SK-N-SH treated with all-trans-retinoic acid at 6 μM for 48 hours (cell line): ENCODE results near the gene HIF1AN.

Experiments
- GLIS3 ChIP-seq: fragments of 250-450 bp; sonication (Bioruptor Pico); IDR thresholded peaks from 2 replicates; pipeline ENCODE4 v1.5.0; 2020; ENCODE audit warnings: mild to moderate bottlenecking, moderate library complexity
- OSR1 ChIP-seq: fragments of 250-450 bp; sonication (Bioruptor Pico); IDR thresholded peaks from 2 replicates; pipeline ENCODE4 v1.8.0; 2022; ENCODE audit warnings: moderate library complexity, mild to moderate bottlenecking, inconsistent platforms
- PATZ1 ChIP-seq: fragments of 250-450 bp; sonication (Bioruptor Pico); IDR thresholded peaks from 2 replicates; pipeline ENCODE4 v1.8.0; 2020; ENCODE audit warnings: mild to moderate bottlenecking, moderate library complexity, borderline replicate concordance
- TCF4 ChIP-seq: fragments of 250-450 bp; sonication (Bioruptor Pico); IDR thresholded peaks from 2 replicates; pipeline ENCODE4 v1.8.0; 2021; ENCODE audit warnings: mild to moderate bottlenecking, moderate library complexity, borderline replicate concordance

- TF ChIP-seq OSR1 (CRISPR knock-in tag) (no peak), GLIS3 (no peak), TCF4 (CRISPR knock-in tag) (no peak), PATZ1 (CRISPR knock-in tag) (no peak)
These were observed 28.4 kb upstream of the HIF1AN start for GRCh38 chr10:100507357-100507732.
